ENCODE data around the gene SCLY.

The SCLY gene

GRCh38 chr2:238128534-238129001, 67.8 kb downstream of the SCLY start:
- no peak for DNase-seq

- DNase-seq = no peak
Observed at GRCh38 chr2:238129166-238130010, 68.6 kb downstream of the SCLY start.

GRCh38 chr2:238130111-238130695, 69.4 kb downstream of the SCLY start:
- DNase-seq = no peak

GRCh38 chr2:238130696-238131628, 70.2 kb downstream of the SCLY start:
- no peak for DNase-seq

GRCh38 chr2:238131761-238132462, 71.1 kb downstream of the SCLY start:
- no peak for DNase-seq

GRCh38 chr2:238132463-238133450, 72.0 kb downstream of the SCLY start:
- no peak for DNase-seq

- no peak for DNase-seq
Observed at GRCh38 chr2:238133499-238134392, 72.9 kb downstream of the SCLY start.

- no peak for DNase-seq
Observed at GRCh38 chr2:238134393-238134785, 73.6 kb downstream of the SCLY start.

GRCh38 chr2:238135601-238136150, 74.9 kb downstream of the SCLY start:
- DNase-seq = no peak

- no peak for DNase-seq
Observed at GRCh38 chr2:238136820-238137537, 76.2 kb downstream of the SCLY start.

- no peak for DNase-seq
Observed at GRCh38 chr2:238137885-238138284, 77.1 kb downstream of the SCLY start.

GRCh38 chr2:238138331-238139195, 77.8 kb downstream of the SCLY start, which contains the start of gene KLHL30:
Gene KLHL30 (plus strand): TSS chr2:238138668. CDS start chr2:238140755, 2,087 bp downstream.
- no peak for DNase-seq

- DNase-seq = no peak
Observed at GRCh38 chr2:238139196-238140039, 78.6 kb downstream of the SCLY start.

- DNase-seq = no peak
Observed at GRCh38 chr2:238140040-238140439, 79.2 kb downstream of the SCLY start.

- DNase-seq = no peak
Observed at GRCh38 chr2:238140721-238141540, 80.1 kb downstream of the SCLY start.
